ENCODE results near the gene SYT1. TPM values are rescaled to one million over a fixed set of nuclear protein-coding genes. Genes with fewer than 3 reads are reported as not detected.

Gene SYT1
- total and polyA plus RNA-seq, 2 donors (not counting 1 experiment from before 2014, with no cell fraction given) = 0.60 to 1.3 TPM

GRCh38 chr12:79016181-79016580, 151.6 kb downstream of the SYT1 start:
- H3K4me1 ChIP-seq (ENCODE audit: control insufficient read depth in 2 of 2, insufficient read depth in 2 of 2, low read length in 2 of 2) = no peaks in the 10 kb centered on the region
- Mint-ChIP-seq H3K27me3 (no peaks in the 10 kb centered on the region), H3K9me3 (ENCODE audit: insufficient read depth) (no peaks in the 10 kb centered on the region), H3K4me1 (no peaks in the 10 kb centered on the region), H3K4me3 (no peak overlapping the region), H3K27ac (no peak overlapping the region)
- no CpG with 5 or more reads among the region's 2 CpGs for WGBS (ENCODE audit: insufficient coverage)
- H3K9ac ChIP-seq (ENCODE audit: low read length) = no peak overlapping the region
- H4K20me1 ChIP-seq (ENCODE audit: control insufficient read depth, insufficient read depth, low read length, poor library complexity, severe bottlenecking) = no peaks in the 10 kb centered on the region
- POLR2A ChIA-PET = no interaction called here
- H3K27ac ChIP-seq (ENCODE audit: low read length in 2 of 2) = no peak overlapping the region
- no peaks in the 10 kb centered on the region for H3K79me2 ChIP-seq (ENCODE audit: control insufficient read depth, insufficient read depth, low read length)
- H3K36me3 ChIP-seq (replicated peaks in 1 of 2; ENCODE audit: control extremely low read depth in 1 of 2, control insufficient read depth in 1 of 2, extremely low read depth in 1 of 2, insufficient read depth in 2 of 2, low read length in 1 of 2) = no peaks in the 10 kb centered on the region
- TF ChIP-seq CTCF (IDR thresholded peaks at IDR 0.05) (no peak), EZH2 (IDR thresholded peaks at IDR 0.05; ENCODE audit: borderline replicate concordance, insufficient read depth, low read depth, low read length, poor library complexity, severe bottlenecking) (no peak)
- CTCF ChIA-PET = no interaction called here
- no peak overlapping the region for H3K4me2 ChIP-seq (replicated peaks; ENCODE audit: low read depth, low read length, poor library complexity, severe bottlenecking)
- DNase-seq (no peak), ATAC-seq (ENCODE audit: low read depth) (no peak)
- no peak overlapping the region for H2AFZ ChIP-seq (ENCODE audit: insufficient read depth, low read depth, low read length, poor library complexity, severe bottlenecking)
- intact Hi-C loops (cut with micrococcal nuclease) = no loop called here
- peaks cover 0 to 1% (median 0%) of the 10 kb centered on the region in 3 donors for H3K9me3 ChIP-seq (ENCODE audit: control extremely low read depth in 1 of 3, control insufficient read depth in 2 of 3, insufficient read depth in 1 of 3, low read length in 2 of 3)
- no peak overlapping the region for H3K4me3 ChIP-seq (ENCODE audit: control extremely low read depth in 1 of 5, extremely low read depth in 1 of 5, insufficient read depth in 1 of 5, low read depth in 2 of 5, low read length in 4 of 5)
- H3K27me3 ChIP-seq (replicated peaks in 1 of 4; ENCODE audit: control extremely low read depth in 1 of 4, control insufficient read depth in 3 of 4, insufficient read depth in 4 of 4, low read length in 3 of 4) = no peaks in the 10 kb centered on the region

GRCh38 chr12:79019672-79020071, 155.1 kb downstream of the SYT1 start:
- Histone ChIP-seq H3K79me2 (ENCODE audit: control insufficient read depth, insufficient read depth, low read length) (no peaks in the 10 kb centered on the region), H3K4me3 (ENCODE audit: control extremely low read depth in 1 of 5, extremely low read depth in 1 of 5, insufficient read depth in 1 of 5, low read depth in 2 of 5, low read length in 4 of 5) (no peak overlapping the region), H3K4me1 (ENCODE audit: control insufficient read depth in 2 of 2, insufficient read depth in 2 of 2, low read length in 2 of 2) (no peaks in the 10 kb centered on the region), H3K9ac (ENCODE audit: low read length) (no peak overlapping the region), H4K20me1 (ENCODE audit: control insufficient read depth, insufficient read depth, low read length, poor library complexity, severe bottlenecking) (no peaks in the 10 kb centered on the region), H2AFZ (ENCODE audit: insufficient read depth, low read depth, low read length, poor library complexity, severe bottlenecking) (no peak overlapping the region), H3K36me3 (replicated peaks in 1 of 2; ENCODE audit: control extremely low read depth in 1 of 2, control insufficient read depth in 1 of 2, extremely low read depth in 1 of 2, insufficient read depth in 2 of 2, low read length in 1 of 2) (no peaks in the 10 kb centered on the region), H3K27ac (ENCODE audit: low read length in 2 of 2) (no peak overlapping the region), H3K9me3 (ENCODE audit: control extremely low read depth in 1 of 3, control insufficient read depth in 2 of 3, insufficient read depth in 1 of 3, low read length in 2 of 3) (peaks cover 0 to 1% (median 0%) of the 10 kb centered on the region in 3 donors), H3K27me3 (replicated peaks in 1 of 4; ENCODE audit: control extremely low read depth in 1 of 4, control insufficient read depth in 3 of 4, insufficient read depth in 4 of 4, low read length in 3 of 4) (no peaks in the 10 kb centered on the region), H3K4me2 (replicated peaks; ENCODE audit: low read depth, low read length, poor library complexity, severe bottlenecking) (no peak overlapping the region)
- POLR2A ChIA-PET = no interaction called here
- DNase-seq (no peak), ATAC-seq (ENCODE audit: low read depth) (no peak)
- H3K9me3 Mint-ChIP-seq (ENCODE audit: insufficient read depth) = no peaks in the 10 kb centered on the region
- TF ChIP-seq EZH2 (IDR thresholded peaks at IDR 0.05; ENCODE audit: borderline replicate concordance, insufficient read depth, low read depth, low read length, poor library complexity, severe bottlenecking) (no peak), CTCF (IDR thresholded peaks at IDR 0.05) (no peak)
- H3K4me1 Mint-ChIP-seq = no peaks in the 10 kb centered on the region
- no CpG with 5 or more reads among the region's 1 CpG for WGBS (ENCODE audit: insufficient coverage)
- H3K4me3 Mint-ChIP-seq = no peak overlapping the region
- H3K27ac Mint-ChIP-seq = no peak overlapping the region
- intact Hi-C loops (cut with micrococcal nuclease) = no loop called here
- CTCF ChIA-PET = no interaction called here
- H3K27me3 Mint-ChIP-seq = no peaks in the 10 kb centered on the region

Data from B cell (primary cell).